Muscle layer of colon (tissue), 2 donors: ENCODE measurements around the gene LTB.

Experiments
- H3K27ac ChIP-seq: one replicate; pipeline ENCODE4 v1.7.0; 2013; ENCODE audit warnings: low read depth, mild to moderate bottlenecking, low read length, moderate library complexity
- H3K27me3 ChIP-seq, 2 donors: one replicate each; pipeline ENCODE4 v1.7.0; 2013; ENCODE audit warnings: low read length in 2 of 2, mild to moderate bottlenecking in 2 of 2; ENCODE audit not compliant: insufficient read depth in 2 of 2, control insufficient read depth in 1 of 2
- H3K36me3 ChIP-seq: one replicate; pipeline ENCODE4 v1.7.0; 2013; ENCODE audit warnings: mild to moderate bottlenecking, low read length; ENCODE audit not compliant: insufficient read depth
- H3K4me1 ChIP-seq: one replicate; pipeline ENCODE4 v1.7.0; 2013; ENCODE audit warnings: mild to moderate bottlenecking, low read length; ENCODE audit not compliant: insufficient read depth
- H3K4me3 ChIP-seq, 2 donors: one replicate each; pipeline ENCODE4 v1.7.0; 2013; ENCODE audit warnings: low read length in 2 of 2, low read depth in 1 of 2, mild to moderate bottlenecking in 1 of 2, moderate library complexity in 1 of 2
- H3K9ac ChIP-seq: one replicate; pipeline ENCODE4 v1.7.0; 2013; ENCODE audit warnings: low read length
- H3K9me3 ChIP-seq: one replicate; pipeline ENCODE4 v1.7.0; 2013; ENCODE audit warnings: mild to moderate bottlenecking, low read length
- donor health status: abdominal sarcoma.
- donor health status: Adenocarcinoma of cecum.

LTB gene

DNA sequence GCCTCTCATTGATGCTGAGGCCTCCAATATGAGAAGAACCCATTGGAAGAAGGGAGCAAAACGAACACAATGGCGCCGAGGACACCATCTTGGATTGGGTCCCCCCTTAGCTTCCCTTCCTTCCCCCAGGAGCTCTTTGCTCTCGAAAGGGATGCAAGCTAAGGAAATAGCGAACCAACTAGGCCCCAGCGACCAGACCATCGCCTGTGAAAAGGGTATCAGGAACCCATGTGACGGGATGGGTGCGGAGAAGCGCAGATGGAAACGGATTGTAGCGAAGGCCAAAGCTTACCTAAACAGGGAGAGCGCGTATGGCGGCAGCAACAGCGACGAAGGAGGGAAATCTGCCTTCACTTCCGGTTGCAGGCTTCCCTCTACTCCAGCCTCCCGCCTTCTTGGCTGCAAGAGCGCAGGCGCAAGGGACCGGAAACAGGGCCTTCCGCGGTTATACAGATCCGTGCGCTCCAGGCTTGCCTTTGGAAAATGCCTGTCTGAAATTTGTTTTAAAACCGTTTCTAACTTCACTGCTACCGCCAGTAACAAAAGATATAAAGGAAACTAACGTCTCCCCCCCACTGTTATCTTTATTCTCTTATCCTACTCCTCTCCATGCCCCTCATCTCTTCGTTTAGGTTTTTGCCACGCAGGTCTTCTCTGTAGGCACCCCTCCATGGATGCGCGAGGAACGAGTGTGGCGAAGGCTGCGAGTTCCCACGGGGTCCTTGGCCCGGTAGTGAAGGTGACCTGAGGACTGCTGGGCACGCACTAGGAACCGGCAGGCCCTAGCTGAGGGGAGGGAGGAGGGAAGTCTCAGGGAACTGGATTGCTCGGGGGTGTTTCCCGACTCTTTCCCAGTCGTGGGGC is 40.3 kb downstream of the LTB start, which contains the start of gene DDX39B:
TSS of gene DDX39B (minus strand) at position 346 of the 864 bp plus-strand sequence. CDS start 1,471 bp downstream, outside the sequence.
- no peaks in the 10 kb centered on the region for H3K27me3 ChIP-seq
- H3K36me3 ChIP-seq = peaks cover 31% of the 10 kb centered on the region
- H3K9ac ChIP-seq = peak within 1 kb of the TSS; percentile 95
- peak within 1 kb of the TSS; percentile 83 for H3K27ac ChIP-seq
- H3K4me1 ChIP-seq = peaks cover 42% of the 10 kb centered on the region
- no peaks in the 10 kb centered on the region for H3K9me3 ChIP-seq
- peak within 1 kb of the TSS; percentile 45 to 98 for H3K4me3 ChIP-seq

DNA sequence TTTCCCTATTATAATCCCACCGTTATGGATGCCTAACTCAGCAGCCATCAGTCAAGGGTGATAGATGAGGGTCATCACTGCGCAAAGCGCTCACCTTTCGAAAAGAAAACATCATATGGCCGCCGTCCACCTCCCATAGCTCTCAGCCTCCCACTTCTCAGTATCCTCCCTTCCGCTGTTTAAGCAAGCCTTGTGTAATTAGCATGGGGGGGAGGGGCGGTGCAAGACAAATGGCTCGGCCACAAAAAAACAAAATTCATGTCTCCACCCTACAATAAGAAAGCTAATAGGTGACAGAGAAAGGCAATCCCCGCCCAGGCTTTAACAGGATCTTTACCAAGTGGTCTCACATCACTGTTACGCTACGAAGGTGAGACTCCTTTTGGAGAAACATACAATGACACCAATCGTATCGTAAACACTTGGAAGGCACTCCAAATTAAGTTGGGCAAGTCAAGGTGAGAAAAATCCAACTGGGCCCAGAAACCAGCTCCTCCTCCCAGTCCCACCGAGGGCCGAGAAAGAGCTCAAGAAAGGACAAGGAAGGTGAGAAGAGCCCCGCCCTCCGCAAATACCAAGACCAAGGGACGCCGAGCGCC is 41.1 kb downstream of the LTB start:
- Histone ChIP-seq H3K27me3 (no peaks in the 10 kb centered on the region), H3K27ac (peak overlapping the region; percentile 83), H3K36me3 (peaks cover 37% of the 10 kb centered on the region), H3K9ac (peak overlapping the region; percentile 95), H3K9me3 (no peaks in the 10 kb centered on the region), H3K4me3 (peak overlapping the region; percentile 36 to 98), H3K4me1 (peaks cover 36% of the 10 kb centered on the region)

DNA sequence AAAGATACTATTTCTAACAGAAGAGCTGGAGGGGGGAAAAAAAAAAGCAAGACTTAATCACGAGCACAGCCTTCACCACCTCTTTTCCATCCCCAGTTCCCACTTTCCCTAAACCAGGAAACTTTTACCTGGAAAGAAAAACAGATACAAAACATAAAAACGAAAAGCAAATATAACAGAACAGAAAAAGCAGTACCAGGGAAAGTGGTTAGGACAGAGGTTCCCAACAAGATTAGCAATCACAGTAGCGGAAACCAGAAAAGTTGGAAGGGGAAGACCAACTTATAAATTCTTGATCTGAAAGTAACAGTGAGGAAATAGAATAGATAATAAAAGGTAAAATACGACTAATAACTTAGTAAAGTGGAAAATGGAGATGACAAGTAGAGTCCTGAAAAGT is 41.6 kb downstream of the LTB start:
- Histone ChIP-seq H3K27ac (peak overlapping the region; percentile 83), H3K4me3 (peak overlapping the region; percentile 36 to 98), H3K9me3 (no peaks in the 10 kb centered on the region), H3K27me3 (no peaks in the 10 kb centered on the region), H3K9ac (peak overlapping the region; percentile 95), H3K36me3 (peaks cover 42% of the 10 kb centered on the region), H3K4me1 (peaks cover 36% of the 10 kb centered on the region)

DNA sequence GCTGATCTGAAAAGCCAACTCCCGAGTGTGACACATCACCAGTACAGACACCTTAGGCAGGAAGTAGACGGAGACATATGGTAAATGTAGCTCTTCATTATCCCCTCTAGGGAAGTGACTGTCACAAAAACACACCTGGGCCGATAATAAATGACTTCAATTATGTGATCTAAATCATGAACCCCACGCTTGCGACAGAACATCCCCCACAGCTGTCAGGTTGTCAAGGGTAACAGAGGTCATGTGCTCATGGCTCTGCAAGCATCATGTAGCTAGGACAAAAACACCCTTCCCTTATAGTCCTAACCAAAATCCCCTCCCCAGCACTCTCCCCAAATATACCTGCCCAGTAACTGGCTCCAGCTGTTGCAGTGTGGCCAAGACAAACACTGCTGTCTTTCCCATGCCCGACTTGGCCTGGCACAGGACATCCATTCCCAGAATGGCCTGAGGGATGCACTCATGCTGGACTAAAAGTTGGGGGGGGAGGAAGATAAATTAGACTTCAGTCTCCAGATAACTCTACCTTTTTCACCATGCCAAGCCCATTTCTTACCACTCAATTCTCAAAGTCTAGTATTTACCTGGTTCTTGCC is 43.3 kb downstream of the LTB start:
- Histone ChIP-seq H3K4me1 (peaks cover 36% of the 10 kb centered on the region), H3K27me3 (no peaks in the 10 kb centered on the region), H3K9ac (peak overlapping the region; percentile 9), H3K27ac (no peak overlapping the region), H3K9me3 (no peaks in the 10 kb centered on the region), H3K4me3 (no peak overlapping the region), H3K36me3 (peaks cover 60% of the 10 kb centered on the region)

DNA sequence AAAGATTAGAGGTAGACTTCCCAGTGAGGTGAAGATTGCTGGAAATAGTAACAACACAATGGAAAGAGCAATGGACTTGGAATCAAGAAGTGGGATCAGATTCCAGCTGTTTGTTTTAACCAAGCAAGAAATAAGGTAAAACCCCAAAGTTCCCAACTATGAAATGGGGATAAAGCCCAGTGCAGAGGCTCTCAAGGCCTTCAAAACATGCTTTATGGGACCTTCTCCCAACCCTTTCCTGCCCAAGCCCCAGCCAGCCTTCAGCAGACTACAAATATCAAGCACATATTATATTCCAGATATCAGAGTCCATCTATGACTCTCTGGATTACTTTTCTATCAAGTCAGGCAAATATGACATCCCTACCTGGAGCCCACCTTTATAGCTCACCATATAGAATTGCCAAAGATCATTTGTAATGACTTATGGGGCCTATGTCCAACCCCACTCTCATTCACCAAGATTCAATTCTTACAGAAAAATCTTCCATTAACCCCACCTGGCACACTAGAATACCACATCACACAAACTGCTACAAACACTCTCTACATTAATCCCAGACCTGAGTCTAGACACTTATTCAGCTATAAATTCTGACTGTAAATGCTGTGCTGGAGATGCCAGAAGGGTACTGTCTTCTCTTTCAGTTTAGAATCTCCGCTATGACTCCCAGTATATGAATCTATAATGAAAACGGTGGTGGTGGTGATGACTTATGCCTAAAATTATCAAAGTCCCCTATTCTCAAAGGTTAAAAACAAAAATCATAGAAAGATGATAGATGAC is 46.5 kb downstream of the LTB start:
- H3K4me1 ChIP-seq = peaks cover 25% of the 10 kb centered on the region
- H3K27ac ChIP-seq = no peak overlapping the region
- H3K27me3 ChIP-seq = no peaks in the 10 kb centered on the region
- H3K9me3 ChIP-seq = no peaks in the 10 kb centered on the region
- peaks cover 80% of the 10 kb centered on the region for H3K36me3 ChIP-seq
- no peak overlapping the region for H3K4me3 ChIP-seq
- H3K9ac ChIP-seq = no peak overlapping the region

DNA sequence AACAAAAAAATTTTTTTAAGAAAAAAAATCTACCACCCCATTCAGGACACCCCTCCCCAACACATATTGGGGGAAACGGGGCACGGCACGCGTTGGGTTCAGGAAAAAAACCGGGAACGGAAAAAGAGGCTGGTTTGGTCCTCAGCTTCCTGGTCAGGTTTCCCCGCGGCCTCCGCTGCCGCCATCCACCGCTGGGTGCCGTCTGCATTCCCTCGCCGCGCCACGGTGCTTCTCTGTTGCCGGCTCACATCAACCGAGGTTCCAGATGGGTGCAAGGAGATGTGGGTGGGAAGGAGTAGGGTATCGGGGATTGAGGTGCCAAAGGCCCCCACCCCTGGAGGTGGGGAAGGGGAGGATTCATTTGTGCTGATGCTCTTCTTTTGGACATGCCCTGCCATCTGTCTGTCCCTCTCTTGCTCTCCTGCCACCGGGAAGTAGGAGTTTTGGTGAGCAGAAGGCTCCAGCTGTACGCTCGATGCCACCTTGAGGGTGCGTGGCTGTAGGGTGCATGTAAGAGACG is 47.6 kb downstream of the LTB start:
- Histone ChIP-seq H3K9me3 (no peaks in the 10 kb centered on the region), H3K27ac (no peak overlapping the region), H3K4me1 (peaks cover 14% of the 10 kb centered on the region), H3K36me3 (peaks cover 82% of the 10 kb centered on the region), H3K9ac (no peak overlapping the region), H3K4me3 (no peak overlapping the region), H3K27me3 (no peaks in the 10 kb centered on the region)

DNA sequence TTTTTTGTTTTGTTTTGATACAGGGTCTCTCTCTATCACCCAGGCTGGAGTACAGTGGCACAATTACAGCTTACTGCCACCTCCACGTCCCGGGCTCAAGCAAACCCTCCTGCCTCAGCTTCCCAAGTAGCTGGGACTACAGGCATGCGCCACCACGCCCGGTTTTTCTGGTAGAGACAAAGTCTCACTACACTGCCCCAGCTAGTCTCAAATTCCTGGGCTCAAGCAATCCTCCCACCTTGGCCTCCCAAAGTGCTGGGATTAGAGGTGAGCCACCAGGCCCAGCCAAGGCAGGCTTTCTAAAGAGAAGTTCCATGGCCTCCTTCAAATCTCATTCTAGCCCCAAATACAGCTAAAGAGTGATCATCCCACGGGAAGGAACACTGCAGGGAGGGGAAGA is 48.2 kb downstream of the LTB start:
- H3K4me1 ChIP-seq = peaks cover 8% of the 10 kb centered on the region
- H3K4me3 ChIP-seq = no peak overlapping the region
- no peaks in the 10 kb centered on the region for H3K27me3 ChIP-seq
- H3K27ac ChIP-seq = no peak overlapping the region
- H3K9me3 ChIP-seq = no peaks in the 10 kb centered on the region
- H3K36me3 ChIP-seq = peaks cover 78% of the 10 kb centered on the region
- H3K9ac ChIP-seq = no peak overlapping the region

DNA sequence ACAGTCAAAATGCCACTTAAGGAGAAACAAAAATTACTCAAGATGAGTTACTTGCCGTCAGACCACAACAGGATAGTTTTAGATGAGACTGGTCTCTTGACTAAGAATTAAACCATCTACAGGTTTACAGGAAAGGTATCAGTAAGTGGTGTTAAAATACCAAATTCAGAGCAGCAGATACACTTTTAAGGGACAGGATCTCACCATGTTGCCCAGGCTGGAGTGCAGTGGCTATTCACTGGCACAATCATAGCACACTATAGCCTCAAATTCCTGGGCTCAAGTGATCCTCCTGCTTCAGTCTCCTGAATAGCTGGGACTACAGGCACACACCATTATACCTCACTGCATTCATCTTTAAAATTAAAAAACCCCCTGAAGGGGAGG is 48.8 kb downstream of the LTB start:
- Histone ChIP-seq H3K27ac (no peak overlapping the region), H3K27me3 (no peaks in the 10 kb centered on the region), H3K9me3 (no peaks in the 10 kb centered on the region), H3K4me3 (no peak overlapping the region), H3K9ac (no peak overlapping the region), H3K36me3 (peaks cover 72% of the 10 kb centered on the region), H3K4me1 (peaks cover 2% of the 10 kb centered on the region)

DNA sequence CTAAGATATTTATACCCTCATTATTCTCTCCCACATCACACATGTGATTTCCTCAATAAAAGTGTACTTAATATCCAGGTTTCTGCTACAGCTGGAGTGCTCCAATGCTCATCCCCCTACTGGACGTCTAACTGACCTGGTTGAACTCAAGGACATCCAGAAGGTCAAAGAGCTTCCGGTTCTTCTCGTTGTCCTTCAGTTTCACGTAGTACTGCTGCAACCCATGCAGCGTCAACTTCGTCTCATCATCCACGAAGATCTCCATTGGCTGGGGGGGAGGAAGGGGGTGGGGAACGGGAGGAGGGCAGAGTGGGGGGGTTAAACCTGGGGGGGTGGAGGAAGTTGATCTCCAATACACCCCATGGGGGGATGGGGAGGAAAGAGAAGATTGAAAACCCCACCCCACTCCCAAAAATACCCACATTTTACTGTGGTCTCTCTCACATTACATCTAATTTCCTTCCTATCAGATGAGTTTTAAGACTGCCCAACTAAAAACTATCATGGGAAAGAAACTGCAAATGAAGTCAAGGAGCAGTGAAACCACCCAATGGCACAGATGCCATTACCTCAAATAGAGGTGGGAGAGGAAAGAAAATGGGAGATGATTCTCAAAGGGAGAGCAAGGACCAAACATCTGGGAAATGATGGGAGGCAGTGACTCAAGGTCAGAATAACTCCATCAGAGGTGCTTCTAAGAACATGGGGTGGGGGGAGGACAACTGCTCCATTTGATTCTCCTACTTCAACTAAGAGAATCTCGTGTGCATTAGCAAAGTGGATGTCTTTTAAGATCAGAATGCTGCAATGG is 49.4 kb downstream of the LTB start:
- H3K27ac ChIP-seq = no peak overlapping the region
- no peak overlapping the region for H3K9ac ChIP-seq
- no peak overlapping the region for H3K4me3 ChIP-seq
- no peaks in the 10 kb centered on the region for H3K27me3 ChIP-seq
- peaks cover 66% of the 10 kb centered on the region for H3K36me3 ChIP-seq
- H3K9me3 ChIP-seq = no peaks in the 10 kb centered on the region
- H3K4me1 ChIP-seq = no peaks in the 10 kb centered on the region

DNA sequence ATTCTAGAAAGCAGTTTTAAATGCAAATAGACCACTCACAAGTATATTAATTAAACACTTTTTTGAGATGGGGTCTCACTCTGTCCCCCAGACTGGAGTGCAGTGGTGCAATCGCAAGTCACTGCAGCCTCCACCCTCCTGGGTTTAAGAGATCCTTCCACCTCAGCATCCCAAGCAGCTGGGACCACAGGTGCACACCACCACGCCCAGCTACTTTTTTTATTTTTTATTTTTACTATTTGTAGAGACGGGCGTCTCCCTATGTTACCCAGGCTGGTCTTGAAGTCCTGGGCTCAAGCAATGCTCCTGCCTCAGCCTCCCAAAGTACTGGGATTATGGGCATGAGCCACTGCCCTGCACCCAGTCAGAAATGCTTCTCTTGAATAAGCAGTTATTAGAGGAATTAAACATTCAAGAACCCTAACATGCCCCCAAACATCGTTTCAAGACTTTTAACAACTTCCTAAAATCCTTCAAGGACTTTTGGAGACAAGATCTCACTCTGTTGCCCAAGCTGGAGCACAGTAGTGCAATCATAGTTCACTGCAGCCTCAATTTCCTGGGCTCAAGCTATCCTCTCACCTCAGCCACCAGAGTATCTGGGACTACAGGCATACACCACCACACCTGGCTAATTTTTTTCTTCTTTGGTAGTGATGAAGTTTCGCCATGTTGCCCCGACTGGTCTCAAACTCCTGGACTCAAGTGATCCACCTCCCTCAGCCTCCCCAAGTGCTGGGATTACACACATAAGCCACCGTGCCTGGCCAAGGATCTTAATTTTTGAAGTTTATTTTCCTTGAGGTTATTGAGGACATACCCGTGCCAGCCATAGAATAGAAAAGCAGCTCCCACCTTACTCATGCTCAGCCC is 50.2 kb downstream of the LTB start:
- H3K4me1 ChIP-seq = no peaks in the 10 kb centered on the region
- no peak overlapping the region for H3K9ac ChIP-seq
- H3K36me3 ChIP-seq = peaks cover 62% of the 10 kb centered on the region
- H3K27me3 ChIP-seq = no peaks in the 10 kb centered on the region
- no peak overlapping the region for H3K27ac ChIP-seq
- no peak overlapping the region for H3K4me3 ChIP-seq
- no peaks in the 10 kb centered on the region for H3K9me3 ChIP-seq
